ENCODE results near the gene LIPA. TPM values are rescaled to one million over a fixed set of nuclear protein-coding genes. Genes with fewer than 3 reads are reported as not detected.

Gene LIPA
- total RNA-seq, 1 experiment from 2014 or later = 40.3 TPM

- peak; percentile 80 for DNase-seq (ENCODE audit: low spot score)
- CTCF ChIA-PET = interaction anchor here (0.7 to 1.2 kb wide), 6 partner anchors 9 to 285 kb away, joined by 3 to 6 read pairs (median 4); no protein-coding TSS in a partner anchor
- no TSS peak for BruUV-seq (replicated peaks)
- H3K4me3 ChIP-seq (ENCODE audit: low read depth, low read length, poor library complexity, severe bottlenecking) = no peak overlapping the region
- TF ChIP-seq, protein P1, sequence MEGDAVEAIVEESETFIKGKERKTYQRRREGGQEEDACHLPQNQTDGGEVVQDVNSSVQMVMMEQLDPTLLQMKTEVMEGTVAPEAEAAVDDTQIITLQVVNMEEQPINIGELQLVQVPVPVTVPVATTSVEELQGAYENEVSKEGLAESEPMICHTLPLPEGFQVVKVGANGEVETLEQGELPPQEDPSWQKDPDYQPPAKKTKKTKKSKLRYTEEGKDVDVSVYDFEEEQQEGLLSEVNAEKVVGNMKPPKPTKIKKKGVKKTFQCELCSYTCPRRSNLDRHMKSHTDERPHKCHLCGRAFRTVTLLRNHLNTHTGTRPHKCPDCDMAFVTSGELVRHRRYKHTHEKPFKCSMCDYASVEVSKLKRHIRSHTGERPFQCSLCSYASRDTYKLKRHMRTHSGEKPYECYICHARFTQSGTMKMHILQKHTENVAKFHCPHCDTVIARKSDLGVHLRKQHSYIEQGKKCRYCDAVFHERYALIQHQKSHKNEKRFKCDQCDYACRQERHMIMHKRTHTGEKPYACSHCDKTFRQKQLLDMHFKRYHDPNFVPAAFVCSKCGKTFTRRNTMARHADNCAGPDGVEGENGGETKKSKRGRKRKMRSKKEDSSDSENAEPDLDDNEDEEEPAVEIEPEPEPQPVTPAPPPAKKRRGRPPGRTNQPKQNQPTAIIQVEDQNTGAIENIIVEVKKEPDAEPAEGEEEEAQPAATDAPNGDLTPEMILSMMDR (conservative IDR thresholded peaks at IDR 0.05; ENCODE audit: low read depth, low read length) = peak; percentile 80
- TF ChIP-seq EZH2 (IDR thresholded peaks at IDR 0.05; ENCODE audit: borderline replicate concordance, low read depth, low read length, poor library complexity, severe bottlenecking) = no peak
- no peaks in the 10 kb centered on the region for H3K9me3 ChIP-seq (ENCODE audit: low read depth, low read length, poor library complexity, severe bottlenecking)
- peaks cover 6% of the 10 kb centered on the region for H3K4me1 ChIP-seq (ENCODE audit: insufficient read depth, low read length, poor library complexity, severe bottlenecking)
- POLR2A ChIA-PET (ENCODE audit: low non-redundant PET) = no interaction called here
- no peaks in the 10 kb centered on the region for H3K27me3 ChIP-seq (replicated peaks; ENCODE audit: insufficient read depth, low read depth, low read length, poor library complexity)
- intact Hi-C loops (cut with micrococcal nuclease; ENCODE audit: unreplicated experiment) = loop anchor here (1.0 to 5.0 kb wide), 4 partner anchors 172 to 380 kb away; no protein-coding TSS in a partner anchor
- no peak overlapping the region for H3K27ac ChIP-seq (ENCODE audit: low read depth, low read length, poor library complexity, severe bottlenecking)
- H3K36me3 ChIP-seq (ENCODE audit: insufficient read depth, low read length, poor library complexity, severe bottlenecking) = no peaks in the 10 kb centered on the region
Measured at GRCh38 chr10:89217057-89217990, 34.3 kb downstream of the LIPA start.

GRCh38 chr10:89216056-89216455 lies 35.5 kb downstream of the LIPA start:
- CTCF ChIA-PET = no interaction called here
- Histone ChIP-seq H3K4me3 (ENCODE audit: low read depth, low read length, poor library complexity, severe bottlenecking) (no peak overlapping the region), H3K27me3 (replicated peaks; ENCODE audit: insufficient read depth, low read depth, low read length, poor library complexity) (no peaks in the 10 kb centered on the region), H3K4me1 (ENCODE audit: insufficient read depth, low read length, poor library complexity, severe bottlenecking) (peaks cover 6% of the 10 kb centered on the region), H3K9me3 (ENCODE audit: low read depth, low read length, poor library complexity, severe bottlenecking) (no peaks in the 10 kb centered on the region), H3K27ac (ENCODE audit: low read depth, low read length, poor library complexity, severe bottlenecking) (no peak overlapping the region), H3K36me3 (ENCODE audit: insufficient read depth, low read length, poor library complexity, severe bottlenecking) (no peaks in the 10 kb centered on the region)
- DNase-seq (ENCODE audit: low spot score) = no peak
- intact Hi-C loops (cut with micrococcal nuclease; ENCODE audit: unreplicated experiment) = loop anchor here (5.0 kb wide), 1 partner anchor 346 kb away; no protein-coding TSS in a partner anchor
- POLR2A ChIA-PET (ENCODE audit: low non-redundant PET) = interaction anchor here (0.6 kb wide), 1 partner anchor 187 kb away, joined by 3 read pairs; no protein-coding TSS in a partner anchor
- no TSS peak for BruUV-seq (replicated peaks)
- no peak for TF ChIP-seq EZH2 (IDR thresholded peaks at IDR 0.05; ENCODE audit: borderline replicate concordance, low read depth, low read length, poor library complexity, severe bottlenecking)
- TF ChIP-seq, protein P1 (conservative IDR thresholded peaks at IDR 0.05; ENCODE audit: low read depth, low read length) = no peak

- H3K27ac ChIP-seq (ENCODE audit: low read depth, low read length, poor library complexity, severe bottlenecking) = no peak overlapping the region
- no TSS peak for BruUV-seq (replicated peaks)
- CTCF ChIA-PET = no interaction called here
Measured at GRCh38 chr10:89215511-89215910, 36.1 kb downstream of the LIPA start.

More at GRCh38 chr10:89215511-89215910, 36.1 kb downstream of the LIPA start:
- no peaks in the 10 kb centered on the region for H3K36me3 ChIP-seq (ENCODE audit: insufficient read depth, low read length, poor library complexity, severe bottlenecking)
- POLR2A ChIA-PET (ENCODE audit: low non-redundant PET) = no interaction called here
- peaks cover 6% of the 10 kb centered on the region for H3K4me1 ChIP-seq (ENCODE audit: insufficient read depth, low read length, poor library complexity, severe bottlenecking)
- H3K27me3 ChIP-seq (replicated peaks; ENCODE audit: insufficient read depth, low read depth, low read length, poor library complexity) = no peaks in the 10 kb centered on the region
- H3K9me3 ChIP-seq (ENCODE audit: low read depth, low read length, poor library complexity, severe bottlenecking) = no peaks in the 10 kb centered on the region
- intact Hi-C loops (cut with micrococcal nuclease; ENCODE audit: unreplicated experiment) = loop anchor here (5.0 kb wide), 1 partner anchor 347 kb away; no protein-coding TSS in a partner anchor
- no peak overlapping the region for H3K4me3 ChIP-seq (ENCODE audit: low read depth, low read length, poor library complexity, severe bottlenecking)
- DNase-seq (ENCODE audit: low spot score) = no peak
- TF ChIP-seq, protein P1 (conservative IDR thresholded peaks at IDR 0.05; ENCODE audit: low read depth, low read length) = no peak
- no peak for TF ChIP-seq EZH2 (IDR thresholded peaks at IDR 0.05; ENCODE audit: borderline replicate concordance, low read depth, low read length, poor library complexity, severe bottlenecking)

Measured in A673 (cell line).